GM21526 (cell line): ENCODE results near the gene MAZ.

Experiments used
- ATAC-seq: cut with Tn5 transposase; IDR thresholded peaks from one replicate; pipeline ENCODE4 v1.9.1; 2021; ENCODE audit warnings: moderate library complexity; ENCODE audit not compliant: unreplicated experiment, low FRiP score

The MAZ gene

GRCh38 chr16:29848420-29849297, 42.3 kb downstream of the MAZ start:
- ATAC-seq = no peak

GRCh38 chr16:29849505-29849904, 43.2 kb downstream of the MAZ start:
- no peak for ATAC-seq

- ATAC-seq = no peak
These were observed 44.7 kb downstream of the MAZ start for GRCh38 chr16:29850998-29851397.

- ATAC-seq = no peak
These were observed 46.3 kb downstream of the MAZ start for GRCh38 chr16:29852654-29853053.

DNA sequence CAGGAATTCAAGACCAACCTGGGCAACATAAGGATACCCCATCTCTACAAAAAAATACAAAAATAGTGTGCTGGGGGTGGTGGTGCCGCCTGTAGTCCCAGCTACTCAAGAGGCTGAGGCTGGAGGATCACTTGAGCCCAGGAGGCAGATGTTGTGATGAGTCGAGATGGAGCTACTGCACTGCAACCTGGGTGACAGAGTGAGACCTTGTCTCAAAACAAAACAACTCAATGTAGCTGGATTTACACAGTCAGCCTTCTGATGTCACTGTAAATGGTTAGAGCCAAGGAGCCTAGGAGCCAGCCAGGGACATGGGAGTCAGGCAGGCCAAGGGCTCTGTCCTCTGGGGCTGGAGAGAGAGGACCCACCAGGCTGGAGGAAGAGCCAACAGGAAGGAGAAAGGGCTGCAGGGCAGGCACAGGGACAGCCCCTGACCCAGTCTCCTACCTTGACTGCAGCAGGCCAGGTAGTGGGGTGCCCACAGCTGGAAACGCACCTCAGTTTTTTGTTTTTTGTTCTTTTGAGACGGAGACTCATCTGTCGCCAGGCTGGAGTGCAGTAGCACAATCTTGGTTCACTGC, 48.3 kb downstream of the MAZ start:
- no peak for ATAC-seq

DNA sequence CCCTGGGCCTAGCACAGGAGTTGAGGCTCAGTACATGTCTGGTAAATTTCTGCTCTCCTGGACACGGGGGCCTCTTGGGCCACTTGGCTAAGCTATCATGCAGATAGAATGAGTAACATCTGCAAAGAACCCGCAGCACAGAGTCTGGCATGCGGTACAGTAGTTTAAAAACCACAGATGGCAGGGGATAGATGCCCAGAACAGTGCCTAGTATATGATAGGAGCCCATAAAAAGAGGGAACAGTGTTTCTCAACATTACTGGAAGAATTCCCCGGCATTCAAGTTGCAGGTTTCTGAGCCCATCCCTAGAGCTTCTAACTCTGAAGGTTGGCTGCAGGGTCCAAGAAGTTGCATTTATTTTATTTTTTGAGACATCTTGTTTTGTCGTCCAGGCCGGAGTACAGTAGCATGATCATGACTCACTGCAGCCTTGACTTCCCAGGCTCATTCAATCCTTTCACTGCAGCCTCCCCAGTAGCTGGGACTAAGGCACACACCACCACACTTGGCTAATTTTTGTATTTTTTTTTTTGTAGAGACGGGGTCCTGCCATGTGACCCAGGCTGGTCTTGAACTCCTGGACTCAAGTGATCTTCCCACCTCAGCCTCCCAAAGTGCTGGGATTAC, 50.9 kb downstream of the MAZ start:
- no peak for ATAC-seq

GRCh38 chr16:29858149-29858849, 52.0 kb downstream of the MAZ start:
- no peak for ATAC-seq

DNA sequence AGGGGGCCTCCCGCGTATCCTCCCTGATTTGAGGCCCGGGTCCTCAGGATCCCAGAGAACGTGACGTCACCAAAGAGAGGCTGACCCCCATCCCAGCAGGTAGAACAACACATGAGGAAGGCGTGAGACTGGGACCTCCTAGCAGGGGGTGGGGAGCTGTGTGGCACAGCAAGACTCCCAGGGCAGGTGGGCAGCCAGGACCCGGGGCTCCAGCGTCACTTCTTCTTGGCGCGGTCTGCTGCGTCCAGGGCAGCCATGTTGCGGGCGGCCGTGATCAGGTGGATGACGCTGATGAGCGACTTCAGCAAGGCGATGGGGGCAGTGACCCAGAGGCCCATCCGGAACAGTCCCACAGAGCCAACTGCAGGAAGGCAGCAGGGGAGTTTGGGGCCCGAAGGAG, 52.6 kb downstream of the MAZ start:
- no peak for ATAC-seq

- no peak for ATAC-seq
These were observed 53.9 kb downstream of the MAZ start for GRCh38 chr16:29860218-29860617.
